ENCODE measurements around the gene KRT40. TPM values are rescaled to one million over a fixed set of nuclear protein-coding genes. Genes with fewer than 3 reads are reported as not detected.

Gene KRT40
- total and polyA plus RNA-seq, 2 of the 4 experiments (the other 2 are of a cell fraction) = not detected

DNA sequence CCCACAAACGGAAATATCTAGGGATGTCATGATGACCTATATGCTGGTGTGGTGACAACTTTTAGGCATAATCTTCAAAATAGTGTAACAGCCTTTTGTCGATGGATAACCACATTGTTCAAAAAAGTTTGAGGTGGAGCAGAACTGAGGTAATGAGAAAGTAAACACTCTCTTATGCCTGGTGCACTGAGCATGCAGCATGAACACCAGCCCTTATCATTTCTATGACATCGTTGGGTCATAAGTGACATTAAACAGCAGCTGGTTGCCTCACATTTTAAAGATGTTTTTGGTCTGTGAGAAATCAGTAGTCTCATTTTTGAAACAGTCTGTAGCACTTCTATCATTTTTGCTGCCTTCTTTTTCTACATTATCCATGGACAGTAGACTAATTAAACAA lies 48.5 kb downstream of the KRT40 start:
- H4K91ac ChIP-seq (ENCODE audit: insufficient read depth, low read depth, low read length) = no peak overlapping the region
- intact Hi-C loops (cut with micrococcal nuclease) (no loop called here), in situ Hi-C loops (cut with MboI; ENCODE audit: low sequenced_read_pairs) (no loop called here), dilution Hi-C loops (cut with HindIII; ENCODE audit: low sequenced_read_pairs, unreplicated experiment) (no loop called here)
- ATAC-seq (ENCODE audit: low read depth) (no peak), DNase-seq (peak; percentile 67)
- no peak overlapping the region for H2BK20ac ChIP-seq (ENCODE audit: low read depth, low read length)
- no peak overlapping the region for H2AK5ac ChIP-seq (ENCODE audit: low read depth, low read length)
- ChIA-PET CTCF (no interaction called here), POLR2A (ENCODE audit: unreplicated experiment) (no interaction called here)
- no peaks in the 10 kb centered on the region for H3K27me3 ChIP-seq (ENCODE audit: control insufficient read depth, insufficient read depth, low read length)
- no CpG with 5 or more reads among the region's 3 CpGs for WGBS, 2 experiments (ENCODE audit: extremely low coverage in 2 of 2, insufficient read length in 1 of 2)
- BruUV-seq (replicated peaks) = no TSS peak
- H3K9me3 ChIP-seq (ENCODE audit: control insufficient read depth, insufficient read depth, low read length) = no peaks in the 10 kb centered on the region
- no peak overlapping the region for H4K8ac ChIP-seq (ENCODE audit: low read depth in 2 of 2, low read length in 2 of 2)
- no peak overlapping the region for H3K14ac ChIP-seq (replicated peaks; ENCODE audit: low read depth, low read length)
- H3K27ac ChIP-seq (ENCODE audit: insufficient read depth, low read length) = no peak overlapping the region
- no peaks in the 10 kb centered on the region for H3K79me1 ChIP-seq (ENCODE audit: low read depth in 1 of 2, low read length in 2 of 2)
- H3K23ac ChIP-seq (ENCODE audit: low read depth, low read length) = no peak overlapping the region
- H3K9ac ChIP-seq (ENCODE audit: low read depth, low read length) = no peak overlapping the region
- no peaks in the 10 kb centered on the region for H3K9me1 ChIP-seq (ENCODE audit: insufficient read depth, low read length)
- H2BK120ac ChIP-seq (ENCODE audit: low read depth, low read length) = no peak overlapping the region
- H3K4me2 ChIP-seq (ENCODE audit: low read depth, low read length) = no peak overlapping the region
- no peak overlapping the region for H2BK5ac ChIP-seq (ENCODE audit: low read depth, low read length, poor library complexity, severe bottlenecking)
- H2AFZ ChIP-seq (replicated peaks; ENCODE audit: low read length, poor library complexity) = no peak overlapping the region
- H3K18ac ChIP-seq (ENCODE audit: low read depth, low read length) = no peak overlapping the region
- H4K5ac ChIP-seq (ENCODE audit: low read depth, low read length) = no peak overlapping the region
- no peak overlapping the region for H2BK15ac ChIP-seq (ENCODE audit: low read depth, low read length)
- no peak overlapping the region for H3K4me3 ChIP-seq (ENCODE audit: insufficient read depth, low read depth, low read length)
- H3K4me1 ChIP-seq (ENCODE audit: control insufficient read depth, insufficient read depth, low read length) = peaks cover 2% of the 10 kb centered on the region; the same call in 1 of the 2 replicates
- no peaks in the 10 kb centered on the region for H4K20me1 ChIP-seq (ENCODE audit: insufficient read depth, low read length)
- TF ChIP-seq POLR2A (IDR thresholded peaks at IDR 0.05; ENCODE audit: low read depth, low read length) (no peak), MAFK (IDR thresholded peaks at IDR 0.05; ENCODE audit: low read depth, low read length) (no peak), NFE2L2 (IDR thresholded peaks at IDR 0.05; ENCODE audit: low read depth, low read length) (no peak), RAD21 (IDR thresholded peaks at IDR 0.05; ENCODE audit: low read length) (no peak), RCOR1 (IDR thresholded peaks at IDR 0.05; ENCODE audit: insufficient replicate concordance, low read length) (no peak), MAZ (IDR thresholded peaks at IDR 0.05; ENCODE audit: borderline replicate concordance, low read depth, low read length) (no peak), CEBPB (IDR thresholded peaks at IDR 0.05; ENCODE audit: low read depth, low read length) (0 out of 2 replicates have a peak, but pooled peaks have one; percentile 12), MXI1 (IDR thresholded peaks at IDR 0.05; ENCODE audit: borderline replicate concordance, low read depth, low read length) (no peak)
- TF ChIP-seq, protein P1, sequence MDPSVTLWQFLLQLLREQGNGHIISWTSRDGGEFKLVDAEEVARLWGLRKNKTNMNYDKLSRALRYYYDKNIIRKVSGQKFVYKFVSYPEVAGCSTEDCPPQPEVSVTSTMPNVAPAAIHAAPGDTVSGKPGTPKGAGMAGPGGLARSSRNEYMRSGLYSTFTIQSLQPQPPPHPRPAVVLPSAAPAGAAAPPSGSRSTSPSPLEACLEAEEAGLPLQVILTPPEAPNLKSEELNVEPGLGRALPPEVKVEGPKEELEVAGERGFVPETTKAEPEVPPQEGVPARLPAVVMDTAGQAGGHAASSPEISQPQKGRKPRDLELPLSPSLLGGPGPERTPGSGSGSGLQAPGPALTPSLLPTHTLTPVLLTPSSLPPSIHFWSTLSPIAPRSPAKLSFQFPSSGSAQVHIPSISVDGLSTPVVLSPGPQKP (IDR thresholded peaks at IDR 0.05; ENCODE audit: borderline replicate concordance, low read depth, low read length) = no peak
- H3K56ac ChIP-seq (ENCODE audit: extremely low read depth, insufficient read depth, low read length) = no peak overlapping the region
- H2AK9ac ChIP-seq (replicated peaks; ENCODE audit: low read depth, low read length, poor library complexity) = no peak overlapping the region
- no peak overlapping the region for H3K4ac ChIP-seq (ENCODE audit: low read depth, low read length)
- H3K36me3 ChIP-seq (ENCODE audit: control insufficient read depth, insufficient read depth, low read length) = no peaks in the 10 kb centered on the region

All from IMR-90 (cell line).